ENCODE results near the gene TMEM54.

The TMEM54 gene

GRCh38 chr1:32881871-32882850, 19.0 kb downstream of the TMEM54 start:
- DNase-seq: no peak

GRCh38 chr1:32881291-32881690, 19.9 kb downstream of the TMEM54 start:
- DNase-seq: no peak

DNA sequence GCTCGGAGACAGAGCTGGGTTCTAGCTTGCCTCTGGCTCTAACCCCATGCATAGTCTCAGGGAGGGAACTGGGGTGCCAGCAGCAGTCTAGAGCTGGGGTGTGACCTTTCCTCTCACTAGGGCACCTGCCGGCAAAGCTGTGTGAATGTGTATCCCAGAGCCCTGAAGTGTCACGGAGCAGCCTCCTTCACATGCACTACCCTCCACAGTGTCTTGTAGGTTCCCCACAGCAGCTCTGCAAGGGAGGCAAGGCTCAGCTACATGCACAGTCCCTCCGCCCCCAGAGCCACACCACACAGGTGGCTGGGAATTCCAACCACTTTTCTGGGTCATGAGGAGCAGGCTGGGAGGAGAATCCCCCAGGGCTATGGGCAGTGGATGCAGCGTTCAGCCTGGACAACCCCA, 22.6 kb downstream of the TMEM54 start:
- DNase-seq: no peak

GRCh38 chr1:32878183-32878582, 23.0 kb downstream of the TMEM54 start:
- DNase-seq: no peak

- no peak for DNase-seq
These were observed 23.7 kb downstream of the TMEM54 start for GRCh38 chr1:32877211-32878110.

GRCh38 chr1:32876341-32877210, 24.6 kb downstream of the TMEM54 start:
- no peak for DNase-seq

DNA sequence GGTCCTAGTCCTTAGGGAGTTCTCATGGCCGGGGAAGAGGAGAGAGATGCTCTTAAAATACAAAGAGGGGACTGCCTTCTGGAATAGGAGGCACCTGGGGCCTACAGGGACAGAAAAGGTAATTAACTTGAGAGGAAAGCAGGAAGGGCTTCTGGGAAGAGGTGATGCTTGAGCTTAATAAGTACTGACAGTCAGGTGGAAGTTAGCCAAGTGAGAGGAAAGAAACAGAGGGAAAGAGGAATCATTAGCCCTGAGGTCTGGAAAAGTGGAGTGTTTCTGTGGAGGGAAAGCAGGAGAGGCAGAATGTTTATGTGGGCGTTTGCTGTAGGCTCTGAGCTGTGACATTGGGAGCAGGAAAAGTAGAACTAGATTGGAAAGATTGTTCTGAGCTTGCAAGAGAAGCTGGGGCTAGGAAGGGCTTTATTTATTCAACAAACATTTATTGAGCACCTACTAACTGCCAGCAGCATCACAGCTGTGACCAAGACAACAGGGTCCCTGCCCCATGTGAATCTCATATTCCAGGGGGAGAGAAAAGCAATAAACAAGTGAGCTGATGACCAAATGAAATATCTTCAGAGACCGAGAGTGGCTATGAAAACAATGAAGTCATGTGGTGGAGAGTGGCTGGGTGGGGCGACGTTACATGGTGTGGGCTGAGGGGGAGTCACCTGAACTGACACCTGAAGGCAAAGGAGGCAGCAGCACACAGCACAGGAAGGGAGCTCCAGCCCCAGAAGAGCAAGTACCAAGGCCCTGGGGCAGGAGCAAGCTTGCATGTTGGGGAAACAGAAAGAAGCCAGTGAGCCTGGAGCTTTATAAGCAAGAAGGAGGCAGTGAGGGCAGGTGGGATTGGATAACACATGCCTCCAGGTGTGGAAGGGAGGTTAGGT, 26.1 kb downstream of the TMEM54 start:
- no peak for DNase-seq

GRCh38 chr1:32873484-32873883, 27.7 kb downstream of the TMEM54 start:
- no peak for DNase-seq

DNA sequence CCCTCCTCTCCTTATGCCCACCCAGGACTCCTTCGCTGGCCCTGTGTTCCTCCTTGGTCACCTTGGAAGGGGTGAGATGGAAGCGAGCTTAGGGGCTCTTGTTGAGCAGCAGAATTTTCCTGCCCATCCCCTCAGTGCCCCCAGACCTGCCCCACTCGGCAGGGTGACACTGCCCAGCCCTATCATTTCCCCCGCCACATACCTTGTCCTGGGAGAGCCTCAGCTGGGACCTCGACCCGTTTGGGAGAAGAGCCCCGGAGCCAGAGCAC, 29.1 kb downstream of the TMEM54 start:
- DNase-seq: peak; percentile 29

GRCh38 chr1:32871364-32872191, 29.6 kb downstream of the TMEM54 start:
- DNase-seq: peak; percentile 25

DNA sequence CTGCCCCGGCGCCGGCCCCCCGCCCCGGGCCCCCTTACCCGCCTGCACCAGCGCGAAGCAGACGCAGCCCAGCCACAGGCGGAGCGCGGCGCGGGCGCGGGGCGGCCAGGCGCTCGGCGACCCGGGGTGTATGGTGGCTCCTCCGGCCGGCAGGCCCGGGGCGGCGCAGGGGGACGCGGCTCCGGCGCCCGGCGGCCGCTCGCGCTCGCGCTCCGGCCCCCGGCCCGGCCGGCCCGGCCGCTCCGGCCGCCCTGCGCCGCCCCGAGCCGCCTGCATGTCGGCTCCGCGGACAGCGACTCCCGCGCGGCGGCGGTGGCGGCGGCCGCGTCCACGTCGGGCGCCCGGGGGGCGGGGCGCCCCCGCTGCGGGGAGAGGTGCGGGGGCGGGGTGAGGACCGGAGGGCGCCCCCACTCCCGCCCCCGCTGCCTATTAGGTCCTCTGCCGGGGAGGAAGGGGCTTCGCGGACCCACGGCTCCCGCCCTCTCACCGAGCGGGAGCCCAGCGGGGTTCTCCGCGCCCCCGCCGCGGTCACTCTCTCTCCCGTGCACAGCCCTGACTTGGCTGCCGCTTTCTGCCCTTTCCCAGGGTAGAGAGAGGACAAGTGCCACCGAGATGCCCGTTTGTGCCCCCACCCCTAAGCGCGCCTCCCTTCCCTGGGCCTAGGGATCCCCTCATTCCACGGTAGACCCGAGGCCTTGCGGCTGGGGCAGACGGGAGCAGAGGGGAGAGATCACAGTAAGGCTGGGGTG, 30.4 kb downstream of the TMEM54 start, which contains the start of gene FNDC5:
Gene FNDC5 (minus strand): TSS at position 298 of the 749 bp plus-strand sequence.
- DNase-seq: peak; percentile 51

GRCh38 chr1:32869923-32870614, 31.1 kb downstream of the TMEM54 start:
- peak; percentile 26 for DNase-seq

DNA sequence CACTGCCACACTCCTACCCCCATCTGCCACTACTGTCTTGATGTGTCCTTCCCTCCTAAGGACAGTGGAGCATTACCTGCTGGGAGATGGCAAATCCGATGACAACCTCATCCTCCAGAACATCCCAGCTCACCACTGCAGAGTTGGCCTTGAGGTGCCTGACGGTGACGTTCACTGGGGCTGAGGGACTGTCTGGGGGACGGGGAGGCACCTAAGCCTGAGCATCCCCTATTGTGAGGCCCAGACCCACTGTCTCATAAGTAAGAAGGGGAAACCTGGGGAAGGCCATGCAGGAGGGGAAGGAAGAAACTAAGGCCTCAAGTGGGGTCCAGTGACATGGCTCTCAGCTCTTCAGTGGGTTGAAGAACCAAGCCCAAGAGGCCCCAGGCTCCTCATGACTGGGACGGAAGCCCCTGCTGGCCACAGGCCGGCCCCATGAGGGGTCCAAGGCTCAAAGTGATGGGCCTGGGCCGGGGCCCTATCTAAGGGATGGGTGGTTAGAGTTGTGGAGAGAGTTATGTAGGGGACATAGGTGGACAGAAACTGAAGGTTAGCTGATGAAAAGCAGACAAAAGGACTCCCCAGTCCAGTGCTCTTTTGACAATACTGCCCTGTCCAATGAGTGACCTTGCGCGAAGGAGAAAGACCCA, 32.3 kb downstream of the TMEM54 start:
- no peak for DNase-seq

GRCh38 chr1:32868085-32868484, 33.1 kb downstream of the TMEM54 start:
- no peak for DNase-seq

GRCh38 chr1:32867671-32868070, 33.5 kb downstream of the TMEM54 start:
- no peak for DNase-seq

- no peak for DNase-seq
These were observed 34.0 kb downstream of the TMEM54 start for GRCh38 chr1:32867151-32867550.

GRCh38 chr1:32865639-32866405, 35.4 kb downstream of the TMEM54 start:
- no peak for DNase-seq

Data from right kidney (tissue), 1 donor.